SIG-M5 (cell line): Measurements from ENCODE around the gene AMPD3.
A peak's percentile ranks its signal among the peaks of the same experiment; 100 is the strongest.
"Not testable (repeated sequence)": the region's sequence is repeated elsewhere in the genome, so short reads cannot be mapped to it uniquely, and the experiment has no call there.

Experiments
- DNase-seq: peaks from one replicate; lab custom pipeline; 2025; lab: John Stamatoyannopoulos, UW

AMPD3 gene

GRCh38 chr11:10454878-10455631 lies at the start of gene AMPD3:
AMPD3 (plus strand) TSS chr11:10455264; CDS start chr11:10461520, 6,256 bp downstream.
- DNase-seq = no peak

GRCh38 chr11:10405865-10406592 lies 49.0 kb upstream of the AMPD3 start:
- DNase-seq = no peak

- DNase-seq = no peak
These were observed 48.0 kb upstream of the AMPD3 start for GRCh38 chr11:10407055-10407454.

- DNase-seq = no peak
These were observed 47.0 kb upstream of the AMPD3 start for GRCh38 chr11:10407749-10408685.

- no peak for DNase-seq
These were observed 45.8 kb upstream of the AMPD3 start for GRCh38 chr11:10409207-10409661.

- DNase-seq = no peak
These were observed 44.8 kb upstream of the AMPD3 start for GRCh38 chr11:10410106-10410843.

- no peak for DNase-seq
These were observed 44.2 kb upstream of the AMPD3 start for GRCh38 chr11:10410844-10411200.

- DNase-seq = no peak
These were observed 42.8 kb upstream of the AMPD3 start for GRCh38 chr11:10412266-10412665.

- DNase-seq = no peak
These were observed 41.8 kb upstream of the AMPD3 start for GRCh38 chr11:10413268-10413667.

GRCh38 chr11:10414181-10414580 lies 40.9 kb upstream of the AMPD3 start:
- DNase-seq = no peak

GRCh38 chr11:10414659-10415058 lies 40.4 kb upstream of the AMPD3 start:
- no peak for DNase-seq

GRCh38 chr11:10415817-10416392 lies 39.2 kb upstream of the AMPD3 start:
- no peak for DNase-seq

- DNase-seq = no peak
These were observed 36.7 kb upstream of the AMPD3 start for GRCh38 chr11:10418259-10418949.

GRCh38 chr11:10418950-10419310 lies 36.1 kb upstream of the AMPD3 start:
- DNase-seq = no peak

- DNase-seq = no peak
These were observed 28.6 kb upstream of the AMPD3 start for GRCh38 chr11:10426475-10426874.

- DNase-seq = no peak
These were observed 26.6 kb upstream of the AMPD3 start for GRCh38 chr11:10428453-10428852.

- no peak for DNase-seq
These were observed 25.5 kb upstream of the AMPD3 start for GRCh38 chr11:10429526-10429925.

GRCh38 chr11:10432493-10432892 lies 22.6 kb upstream of the AMPD3 start:
- DNase-seq = no peak

GRCh38 chr11:10432971-10433370 lies 22.1 kb upstream of the AMPD3 start:
- no peak for DNase-seq

GRCh38 chr11:10436224-10436623 lies 18.8 kb upstream of the AMPD3 start:
- peak; percentile 80 for DNase-seq

GRCh38 chr11:10436683-10437082 lies 18.4 kb upstream of the AMPD3 start:
- DNase-seq = not testable (repeated sequence)
